HG03571 (cell line): ENCODE measurements around the gene NUMB.

Experiments used
- ATAC-seq: cut with Tn5 transposase; IDR thresholded peaks from one replicate; pipeline ENCODE4 v1.9.1; 2021; ENCODE audit not compliant: unreplicated experiment

NUMB gene

GRCh38 chr14:73466861-73467260 lies 8.5 kb upstream of the NUMB start:
- ATAC-seq: no peak

GRCh38 chr14:73465823-73466532 lies 7.6 kb upstream of the NUMB start:
- no peak for ATAC-seq

- ATAC-seq: no peak
Measured at GRCh38 chr14:73463411-73463810, 5.1 kb upstream of the NUMB start.

- no peak for ATAC-seq
Measured at GRCh38 chr14:73462815-73463214, 4.5 kb upstream of the NUMB start.

- no peak for ATAC-seq
Measured at GRCh38 chr14:73462048-73462715, 3.8 kb upstream of the NUMB start.

- no peak for ATAC-seq
Measured at GRCh38 chr14:73461478-73462047, 3.2 kb upstream of the NUMB start.

- ATAC-seq: no peak
Measured at GRCh38 chr14:73460691-73461127, 2.4 kb upstream of the NUMB start.

GRCh38 chr14:73459959-73460358 lies 1.6 kb upstream of the NUMB start:
- no peak for ATAC-seq

GRCh38 chr14:73457924-73458182 lies 493 bp downstream of the NUMB start:
- no peak for ATAC-seq

- ATAC-seq: no peak
Measured at GRCh38 chr14:73457041-73457923, 1.1 kb downstream of the NUMB start.

GRCh38 chr14:73455294-73455693 lies 3.1 kb downstream of the NUMB start:
- no peak for ATAC-seq

- no peak for ATAC-seq
Measured at GRCh38 chr14:73452341-73453186, 5.8 kb downstream of the NUMB start.

- ATAC-seq: no peak
Measured at GRCh38 chr14:73443758-73444157, 14.6 kb downstream of the NUMB start.

- ATAC-seq: no peak
Measured at GRCh38 chr14:73441286-73441685, 17.1 kb downstream of the NUMB start.

GRCh38 chr14:73438993-73439392 lies 19.4 kb downstream of the NUMB start:
- no peak for ATAC-seq

- no peak for ATAC-seq
Measured at GRCh38 chr14:73437206-73437605, 21.1 kb downstream of the NUMB start.

- no peak for ATAC-seq
Measured at GRCh38 chr14:73432124-73432523, 26.2 kb downstream of the NUMB start.

- no peak for ATAC-seq
Measured at GRCh38 chr14:73428353-73428824, 30.0 kb downstream of the NUMB start.

GRCh38 chr14:73427516-73428264 lies 30.7 kb downstream of the NUMB start:
- ATAC-seq: no peak

GRCh38 chr14:73426877-73427276 lies 31.5 kb downstream of the NUMB start:
- no peak for ATAC-seq
